ENCODE measurements around the gene ADAP1.
A peak's percentile ranks its signal among the peaks of the same experiment; 100 is the strongest.

The ADAP1 gene

GRCh38 chr7:953547-954327 lies 743 bp downstream of the ADAP1 start:
- TF ChIP-seq CTCF (IDR thresholded peaks at IDR 0.05; ENCODE audit: low read depth, low read length) = no peak
- H3K4me1 ChIP-seq = peaks cover 6% of the 10 kb centered on the region; the same call in 1 of the 2 replicates
- peak; percentile 70 for DNase-seq
- H3K9me3 ChIP-seq = no peaks in the 10 kb centered on the region
- H3K36me3 ChIP-seq = no peaks in the 10 kb centered on the region
- H3K4me3 ChIP-seq (ENCODE audit: low read depth, low read length) = peak overlapping the region; percentile 57
- H3K27me3 ChIP-seq = peaks cover 4% of the 10 kb centered on the region

GRCh38 chr7:952548-953441 lies 1.7 kb downstream of the ADAP1 start:
- DNase-seq = no peak
- H3K4me3 ChIP-seq (ENCODE audit: low read depth, low read length) = no peak overlapping the region
- peaks cover 4% of the 10 kb centered on the region for H3K27me3 ChIP-seq
- TF ChIP-seq CTCF (IDR thresholded peaks at IDR 0.05; ENCODE audit: low read depth, low read length) = no peak
- peaks cover under 1% of the 10 kb centered on the region; the same call in 1 of the 2 replicates for H3K4me1 ChIP-seq
- H3K36me3 ChIP-seq = no peaks in the 10 kb centered on the region
- H3K9me3 ChIP-seq = no peaks in the 10 kb centered on the region

GRCh38 chr7:951881-952547 lies 2.5 kb downstream of the ADAP1 start:
- H3K27me3 ChIP-seq = peaks cover 4% of the 10 kb centered on the region
- H3K9me3 ChIP-seq = no peaks in the 10 kb centered on the region
- no peaks in the 10 kb centered on the region for H3K4me1 ChIP-seq
- TF ChIP-seq CTCF (IDR thresholded peaks at IDR 0.05; ENCODE audit: low read depth, low read length) = no peak
- H3K4me3 ChIP-seq (ENCODE audit: low read depth, low read length) = no peak overlapping the region
- no peaks in the 10 kb centered on the region for H3K36me3 ChIP-seq
- no peak for DNase-seq

DNA sequence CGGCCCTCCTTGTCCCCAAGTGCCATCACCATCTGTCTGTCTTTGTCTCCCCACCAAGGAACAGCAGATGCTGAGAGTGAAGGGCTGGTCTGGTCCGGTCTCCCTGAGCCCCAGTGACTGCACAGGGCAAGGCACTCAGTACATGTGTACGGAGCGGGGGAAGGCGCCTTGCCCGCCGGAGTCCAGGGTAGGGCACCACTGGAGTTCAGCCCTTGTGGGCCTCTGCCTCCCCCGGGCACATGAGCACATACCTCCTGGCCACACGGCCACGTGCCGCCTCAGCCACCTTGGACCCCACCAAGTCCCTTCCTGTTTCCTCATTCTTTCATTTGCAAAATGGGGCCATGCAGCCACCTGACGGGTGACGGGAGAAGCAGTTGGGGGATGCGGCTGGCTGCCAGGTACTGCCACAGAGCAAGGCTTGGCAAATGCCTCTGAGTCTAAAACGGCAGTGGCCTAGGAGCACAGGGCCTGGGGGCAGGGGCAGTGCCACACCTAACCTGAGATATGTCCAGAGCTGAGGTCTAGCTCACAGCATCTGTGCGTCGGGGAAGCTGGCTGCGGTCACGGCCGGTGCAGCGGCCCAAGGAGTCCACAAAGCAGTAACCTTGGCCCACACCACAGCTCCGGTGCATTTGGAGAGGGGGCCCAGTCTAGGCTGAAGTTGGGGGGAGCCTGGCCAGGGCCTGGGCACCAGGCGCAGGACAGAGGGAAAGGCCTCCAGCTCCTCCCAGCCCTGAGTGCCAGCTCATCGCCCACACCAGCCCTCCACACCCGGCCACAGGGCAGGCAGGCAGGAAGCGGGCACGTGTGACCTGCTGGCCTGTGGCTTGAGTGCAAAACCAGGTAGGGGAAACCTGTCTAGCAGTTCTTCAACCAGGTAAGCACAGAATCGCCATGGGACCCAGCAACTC lies 5.2 kb downstream of the ADAP1 start:
- TF ChIP-seq CTCF (IDR thresholded peaks at IDR 0.05; ENCODE audit: low read depth, low read length) = no peak
- Histone ChIP-seq H3K9me3 (no peaks in the 10 kb centered on the region; the same call in 1 of the 2 replicates), H3K27me3 (no peaks in the 10 kb centered on the region; the same call in 1 of the 2 replicates), H3K4me3 (ENCODE audit: low read depth, low read length) (no peak overlapping the region), H3K4me1 (no peaks in the 10 kb centered on the region), H3K36me3 (no peaks in the 10 kb centered on the region)
- DNase-seq = peak; percentile 5

GRCh38 chr7:947391-948210 lies 6.9 kb downstream of the ADAP1 start:
- no peaks in the 10 kb centered on the region for H3K36me3 ChIP-seq
- H3K4me1 ChIP-seq = no peaks in the 10 kb centered on the region
- TF ChIP-seq CTCF (IDR thresholded peaks at IDR 0.05; ENCODE audit: low read depth, low read length) = no peak
- H3K27me3 ChIP-seq = no peaks in the 10 kb centered on the region
- H3K9me3 ChIP-seq = no peaks in the 10 kb centered on the region; the same call in 1 of the 2 replicates
- DNase-seq = peak; percentile 12
- no peak overlapping the region for H3K4me3 ChIP-seq (ENCODE audit: low read depth, low read length)
